CD4-positive, alpha-beta T cell treated with Interleukin-15 for 4 hours (primary cell): Measurements from ENCODE around the gene CCL23.
"Not testable (repeated sequence)": the region's sequence is repeated elsewhere in the genome, so short reads cannot be mapped to it uniquely, and the experiment has no call there.

Source experiments
- DNase-seq: peaks from one replicate; pipeline ENCODE4 v3.0.0-alpha.2; 2020; ENCODE audit warnings: low spot score

The CCL23 gene

DNA sequence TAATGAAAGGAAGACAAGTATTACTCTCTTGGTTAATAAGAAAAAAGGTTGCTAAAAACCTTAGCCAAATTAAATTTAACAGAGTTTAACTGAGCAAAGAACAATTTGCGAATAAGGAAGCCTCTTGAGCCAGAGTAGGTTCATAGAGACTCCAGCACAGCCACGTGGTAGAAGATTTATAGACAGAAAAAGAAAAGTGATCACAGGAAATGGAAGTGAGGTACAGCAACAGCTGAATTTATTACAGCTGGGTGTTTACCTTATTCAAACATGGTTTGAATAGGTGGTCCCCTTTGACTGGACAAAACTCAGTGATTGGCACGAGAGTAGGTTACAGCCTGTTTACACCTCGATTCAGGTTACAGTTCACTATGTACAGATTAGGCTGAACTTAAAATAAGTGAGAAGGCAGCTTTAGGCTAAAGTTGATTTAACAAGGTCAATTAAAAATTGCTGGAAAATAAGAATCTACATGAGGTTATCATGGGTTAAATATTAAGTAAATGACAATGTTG lies 13.1 kb downstream of the CCL23 start:
- no peak for DNase-seq

DNA sequence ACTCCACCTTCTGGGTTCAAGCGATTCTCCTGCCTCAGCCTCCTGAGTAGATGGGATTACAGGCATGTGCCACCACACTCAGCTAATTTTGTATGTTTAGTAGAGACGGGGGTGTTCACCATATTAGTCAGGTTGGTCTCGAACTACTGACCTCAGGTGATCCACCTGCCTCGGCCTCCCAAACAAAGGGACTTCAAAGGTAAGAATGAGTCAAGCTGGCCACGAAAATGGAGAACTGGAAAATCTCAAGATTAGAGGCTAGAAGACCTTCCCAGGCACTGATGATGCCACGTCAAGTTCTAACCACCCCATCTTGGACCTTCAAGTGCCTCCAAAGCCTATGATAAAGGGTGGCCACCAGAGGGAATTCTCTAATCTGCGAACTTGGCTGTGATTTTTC lies 15.1 kb downstream of the CCL23 start:
- no peak for DNase-seq

DNA sequence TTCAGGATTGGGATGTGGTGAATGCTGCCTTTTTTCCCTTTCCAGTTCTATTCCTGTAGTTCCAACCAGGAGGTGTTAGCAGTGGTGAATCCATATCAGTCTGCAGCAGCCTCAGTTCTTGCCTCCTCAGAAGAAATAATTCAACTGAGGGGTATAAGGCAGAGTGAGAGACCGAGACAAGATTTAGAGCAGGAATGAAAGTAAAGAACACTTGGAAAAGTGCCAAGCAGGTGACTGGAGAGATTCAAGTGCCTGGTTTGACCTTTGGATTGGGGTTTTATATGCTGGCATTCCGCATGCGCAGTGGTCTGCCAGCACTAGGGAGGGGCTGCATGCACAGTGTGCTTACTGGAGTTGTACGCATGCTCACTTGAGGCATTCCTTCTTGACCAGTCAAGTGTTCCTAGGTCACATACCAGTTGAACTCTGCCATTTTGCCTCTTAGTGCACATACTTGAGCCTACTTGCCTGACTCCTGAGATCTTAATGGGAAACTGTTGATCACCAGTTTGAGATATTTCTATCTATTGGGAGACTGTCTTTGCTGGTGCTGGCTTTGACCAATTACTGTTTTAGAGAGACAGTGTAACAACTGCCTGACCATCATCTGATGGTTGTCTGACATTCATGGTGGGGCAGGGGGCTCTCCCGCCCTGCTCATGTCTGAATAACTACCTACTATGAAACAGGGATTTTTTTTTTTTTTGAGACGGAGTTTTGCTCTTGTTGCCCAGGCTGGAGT lies 15.7 kb downstream of the CCL23 start:
- no peak for DNase-seq

DNA sequence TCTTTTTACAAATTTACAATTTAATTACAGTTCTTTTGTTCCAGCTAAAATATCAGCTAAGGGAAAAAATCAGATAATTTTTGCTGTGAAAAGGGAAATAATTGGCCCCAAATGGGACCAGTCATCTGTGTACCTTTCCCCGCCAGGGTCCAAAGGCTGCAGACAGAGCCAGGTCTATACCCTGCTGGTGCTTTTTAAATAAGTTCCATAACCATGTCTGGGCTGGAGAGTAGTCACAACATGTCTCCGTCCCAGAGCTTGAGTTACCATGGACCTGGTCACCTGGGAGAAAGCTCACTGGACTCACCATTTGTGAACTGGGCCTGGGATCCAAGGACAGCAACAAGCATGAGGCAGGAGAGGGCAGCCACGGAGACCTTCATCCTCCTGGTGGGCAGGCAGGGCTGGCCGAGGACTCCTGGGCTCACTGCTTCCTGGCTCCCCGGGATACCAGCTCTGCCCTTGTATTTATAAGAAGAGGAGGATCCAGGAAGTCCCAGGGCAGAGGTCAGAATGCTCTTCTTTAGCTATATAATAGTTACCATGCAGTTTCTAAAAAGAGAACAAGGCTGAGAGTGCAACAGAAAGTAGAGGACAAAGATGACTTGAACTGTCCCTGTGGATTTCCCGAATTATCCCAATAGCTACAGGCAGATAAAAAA lies 16.5 kb downstream of the CCL23 start, which contains the start of gene CCL15:
Gene CCL15, minus strand, starts transcription at position 444 of the 662 bp plus-strand sequence. Its CDS starts 61 bp downstream, at position 383.
- DNase-seq = no peak

DNA sequence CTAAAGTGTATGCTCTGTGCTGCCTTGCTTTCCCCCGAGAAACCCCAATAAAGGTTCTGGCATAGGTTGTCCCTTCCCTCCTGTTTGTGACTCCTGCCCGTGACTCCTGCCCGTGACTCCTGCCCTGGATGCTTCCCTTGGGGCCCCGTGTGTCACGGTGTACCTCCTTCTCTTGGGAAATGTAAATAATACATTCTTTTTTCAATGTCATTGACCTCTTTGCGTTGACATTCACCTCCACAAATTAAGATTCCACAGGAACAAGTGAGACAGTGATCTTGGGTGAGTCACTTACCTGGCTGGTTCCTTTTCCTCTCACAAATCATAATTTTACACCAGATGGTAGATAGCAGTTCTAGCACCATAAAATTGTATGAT lies 17.1 kb downstream of the CCL23 start:
- no peak for DNase-seq

DNA sequence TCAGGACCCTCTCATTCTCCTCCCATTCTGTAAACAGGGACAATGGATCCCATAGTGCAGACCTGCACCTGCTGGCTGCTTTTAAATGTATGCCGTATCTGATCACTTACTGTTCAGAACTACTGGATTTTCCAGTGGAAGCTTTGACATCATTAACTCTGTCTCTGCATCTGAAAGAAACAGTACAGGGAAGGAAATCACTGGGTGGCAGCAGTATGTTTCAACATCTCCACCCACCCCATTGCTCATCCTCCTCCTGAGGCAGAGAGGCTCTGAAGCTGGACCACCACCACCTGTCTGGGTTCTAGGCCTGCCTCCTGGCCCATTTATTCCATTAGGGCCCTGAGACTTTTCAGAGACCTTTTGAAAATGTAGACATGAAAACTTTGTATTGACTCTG lies 19.0 kb downstream of the CCL23 start:
- DNase-seq = no peak

DNA sequence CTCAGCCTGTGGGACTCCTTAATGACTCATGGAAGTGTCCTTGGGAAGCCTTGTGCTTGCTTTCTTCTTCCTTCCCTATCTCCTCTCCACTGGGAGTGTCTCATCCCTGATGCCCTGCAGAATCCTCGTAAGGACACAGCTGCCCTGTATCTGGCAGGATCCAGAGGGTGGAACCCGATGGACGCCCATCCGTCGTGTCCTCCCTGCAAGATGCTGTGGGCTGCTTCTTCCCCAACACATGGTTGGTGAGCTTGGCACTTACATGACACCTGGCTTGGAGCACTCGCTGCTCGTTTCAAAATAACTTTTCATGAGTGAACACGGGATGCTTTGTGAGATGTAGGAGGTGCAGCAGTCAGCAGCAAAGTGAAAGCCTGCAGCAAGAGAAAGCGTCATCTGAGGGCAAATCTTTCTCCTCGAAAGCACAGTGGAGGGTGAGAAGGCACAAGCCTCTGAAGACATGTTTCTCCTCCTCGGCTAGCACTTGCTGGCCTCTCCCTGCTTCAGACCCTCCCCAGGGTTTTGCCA lies 19.7 kb downstream of the CCL23 start:
- no peak for DNase-seq

DNA sequence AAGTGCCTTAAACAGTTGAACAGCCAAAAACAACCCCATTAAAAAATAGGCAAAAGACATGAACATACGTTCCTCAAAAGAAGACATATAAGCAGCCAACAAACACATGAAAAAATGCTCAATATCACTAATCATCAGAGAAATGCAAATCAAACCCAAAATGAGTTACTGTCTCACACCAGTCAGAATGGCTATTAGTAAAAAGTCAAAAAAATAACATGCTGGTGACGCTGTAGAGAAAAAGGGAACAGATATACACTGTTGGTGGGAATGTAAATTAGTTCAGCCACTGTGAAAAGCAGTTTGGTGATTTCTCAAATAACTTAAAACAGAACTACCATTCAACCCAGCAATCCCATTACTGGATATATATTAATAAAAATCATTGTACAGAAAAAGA lies 22.4 kb downstream of the CCL23 start:
- not testable (repeated sequence) for DNase-seq

DNA sequence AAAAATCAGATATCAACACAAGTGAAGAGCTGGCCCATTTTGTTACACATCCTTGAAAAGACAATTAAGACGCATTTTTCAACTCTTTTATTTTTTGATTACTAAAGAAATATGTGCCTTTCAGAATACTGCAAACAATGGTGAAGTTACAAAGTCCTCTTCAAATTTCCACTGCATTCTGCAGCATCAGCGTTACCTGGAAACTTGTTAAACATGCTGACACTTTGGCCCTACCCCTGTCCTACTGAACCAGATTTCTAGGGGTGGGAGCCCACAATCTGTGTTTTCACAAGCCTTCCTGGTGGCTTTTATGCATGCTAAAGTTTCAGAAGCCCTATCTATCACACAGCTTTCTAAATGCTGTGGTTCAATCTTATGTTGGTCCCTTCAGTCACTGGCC lies 26.7 kb downstream of the CCL23 start:
- no peak for DNase-seq

DNA sequence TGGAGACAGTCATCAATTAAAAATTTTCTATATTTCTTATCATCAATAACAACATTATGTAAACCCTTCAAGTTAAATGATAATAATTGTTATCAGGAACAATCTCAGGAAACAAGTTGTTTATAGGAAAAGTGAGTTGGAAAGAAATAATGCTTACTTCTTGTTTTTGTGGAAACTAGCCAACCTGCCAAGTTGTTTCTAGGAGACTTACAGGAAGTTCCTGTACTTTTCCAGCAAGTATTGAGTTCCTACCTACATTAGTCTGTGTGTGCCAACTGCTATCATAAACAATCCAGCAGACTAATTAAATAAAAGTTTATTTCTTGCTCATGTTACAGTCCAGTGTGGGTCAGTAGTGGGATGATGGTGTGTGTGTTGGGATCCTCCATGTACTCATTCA lies 29.6 kb downstream of the CCL23 start:
- DNase-seq = no peak

DNA sequence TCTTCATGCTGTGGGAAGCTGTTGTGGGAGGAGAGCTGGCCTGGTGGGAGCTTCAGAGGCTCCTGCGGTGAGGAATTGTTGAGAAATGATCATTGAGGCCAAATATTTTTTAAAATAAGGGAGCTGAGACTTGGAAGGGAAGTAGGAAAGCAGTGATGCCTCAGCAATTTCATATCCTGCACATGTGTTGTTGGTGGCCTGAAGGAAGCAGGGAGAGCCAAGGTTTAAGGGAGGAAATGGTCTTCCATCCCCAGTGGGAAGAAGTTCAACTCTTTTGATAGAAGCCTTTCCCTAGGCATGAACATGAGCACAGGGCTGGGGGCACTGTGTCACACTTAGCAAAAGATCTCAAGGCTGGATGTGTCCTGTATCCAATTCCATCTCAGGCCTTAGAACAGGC lies 31.1 kb downstream of the CCL23 start, which contains the start of gene CCL14:
Gene CCL14, minus strand, starts transcription at position 87 of the 400 bp plus-strand sequence. Its CDS starts 80 bp downstream, at position 7.
- no peak for DNase-seq

DNA sequence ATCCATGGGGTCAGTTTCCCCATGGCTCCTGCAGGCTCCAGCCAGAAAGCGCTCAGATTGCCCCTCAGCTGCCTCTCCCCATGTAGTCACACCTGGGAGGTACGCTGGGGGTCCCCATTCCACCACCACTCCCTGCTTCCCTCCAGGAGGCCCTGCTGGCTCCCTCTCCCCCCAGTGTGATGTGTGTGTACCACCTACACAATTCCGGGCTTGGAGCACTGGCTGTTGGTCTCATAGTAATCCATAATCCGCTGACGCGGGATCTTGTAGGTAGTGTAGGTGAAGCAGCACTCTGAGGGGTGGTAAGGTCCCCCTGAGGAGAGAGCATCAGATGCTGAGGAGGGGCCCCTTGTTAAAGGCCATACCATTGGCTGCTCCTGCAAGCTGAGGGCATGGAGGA lies 33.6 kb downstream of the CCL23 start:
- no peak for DNase-seq

DNA sequence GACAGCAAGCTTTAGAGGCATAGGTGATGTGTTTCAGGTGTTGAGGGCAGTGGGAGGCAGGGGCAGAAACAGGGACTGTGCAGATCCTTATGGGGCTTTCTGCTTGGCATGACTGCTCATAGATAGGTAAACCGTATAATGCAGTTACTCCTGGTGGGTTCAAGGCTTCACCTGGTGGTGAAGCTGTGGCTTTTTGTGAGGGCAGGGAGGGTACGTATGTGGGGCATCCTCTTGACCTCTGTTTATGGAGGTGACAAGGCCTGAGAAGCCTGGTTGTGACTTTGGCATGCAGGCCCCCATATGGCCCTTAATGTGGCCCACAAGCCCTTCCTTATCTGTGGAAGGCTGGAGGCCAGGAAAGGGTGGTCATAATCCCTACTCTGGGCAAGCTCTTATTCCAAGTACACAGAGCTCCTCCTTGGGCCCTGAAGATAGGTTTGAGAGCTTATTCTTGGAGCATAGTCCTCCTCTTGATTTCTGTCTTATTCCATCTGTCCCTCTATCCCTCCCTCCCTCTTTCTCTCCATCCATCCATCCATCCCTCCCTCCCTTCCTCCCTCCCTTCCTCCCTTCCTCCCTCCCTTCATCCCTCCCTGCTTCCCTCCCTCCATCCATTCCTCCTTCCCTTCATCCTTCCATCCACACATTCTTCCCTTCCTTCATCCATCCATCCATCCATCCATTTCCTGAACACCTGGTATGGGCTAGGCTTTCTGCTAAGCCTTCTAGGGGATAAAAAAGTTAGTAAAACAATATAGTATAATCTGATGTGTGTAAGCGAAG lies 35.2 kb downstream of the CCL23 start:
- DNase-seq = no peak

DNA sequence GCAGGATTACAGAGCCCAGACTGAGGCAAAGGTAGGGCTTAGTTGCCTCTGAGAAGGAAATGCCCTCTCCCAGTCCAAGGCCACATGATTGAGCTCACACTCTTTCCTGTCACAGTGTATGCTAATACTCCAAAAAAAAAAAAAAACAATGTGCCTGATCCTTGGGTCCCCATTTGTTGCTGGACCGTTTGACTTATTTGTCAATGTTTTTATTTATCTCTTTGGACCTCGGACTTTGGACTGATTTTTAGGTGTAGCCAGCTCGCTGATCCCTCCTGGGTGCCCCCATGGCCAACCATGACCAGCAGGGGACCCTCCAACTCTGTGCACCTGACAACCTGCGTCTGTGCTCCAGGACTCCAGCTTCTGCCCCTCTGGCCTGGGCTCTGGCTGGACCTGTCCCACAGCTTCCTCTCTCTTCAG lies 35.9 kb downstream of the CCL23 start:
- DNase-seq = no peak

DNA sequence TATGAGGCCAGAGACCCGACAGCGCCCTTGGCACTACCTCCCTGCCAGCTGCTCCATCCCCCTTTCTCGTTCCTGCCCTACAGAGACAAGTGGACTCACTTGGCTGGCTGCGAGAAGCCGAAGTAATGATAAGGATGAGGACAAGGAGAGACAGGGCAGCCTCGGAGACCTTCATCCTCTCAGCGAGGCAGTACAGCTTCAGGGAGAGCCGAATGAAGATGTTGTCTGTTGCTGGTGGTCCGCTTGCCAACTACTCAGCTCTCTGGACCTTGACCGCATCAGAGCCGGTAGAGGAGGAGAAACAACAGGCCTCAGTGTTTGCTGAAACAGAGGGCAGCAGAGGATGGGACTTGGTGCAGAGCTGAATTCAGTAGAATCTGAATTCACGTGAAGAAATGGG lies 36.5 kb downstream of the CCL23 start, which contains the start of gene CCL16:
Gene CCL16, minus strand, starts transcription at position 252 of the 400 bp plus-strand sequence. Its CDS starts 77 bp downstream, at position 175.
- DNase-seq = no peak

DNA sequence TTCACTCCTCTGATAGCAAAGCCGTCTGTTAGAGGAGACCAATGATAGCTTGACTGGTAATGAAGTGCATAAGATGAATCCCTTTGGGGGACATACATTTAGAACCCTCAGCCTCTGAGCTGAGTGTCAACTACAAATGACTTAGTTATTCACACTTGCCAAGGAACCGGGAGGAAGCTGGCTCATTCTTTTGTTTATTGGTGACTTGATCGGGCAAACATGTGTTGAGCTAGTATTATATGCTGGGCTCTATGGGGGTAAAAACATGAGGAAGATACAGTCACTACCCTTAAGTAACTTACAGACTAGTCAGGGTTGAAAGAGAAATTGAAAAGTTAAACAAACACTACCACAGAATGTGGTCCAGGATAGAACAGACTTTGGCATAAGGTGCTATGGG lies 39.4 kb downstream of the CCL23 start:
- no peak for DNase-seq

DNA sequence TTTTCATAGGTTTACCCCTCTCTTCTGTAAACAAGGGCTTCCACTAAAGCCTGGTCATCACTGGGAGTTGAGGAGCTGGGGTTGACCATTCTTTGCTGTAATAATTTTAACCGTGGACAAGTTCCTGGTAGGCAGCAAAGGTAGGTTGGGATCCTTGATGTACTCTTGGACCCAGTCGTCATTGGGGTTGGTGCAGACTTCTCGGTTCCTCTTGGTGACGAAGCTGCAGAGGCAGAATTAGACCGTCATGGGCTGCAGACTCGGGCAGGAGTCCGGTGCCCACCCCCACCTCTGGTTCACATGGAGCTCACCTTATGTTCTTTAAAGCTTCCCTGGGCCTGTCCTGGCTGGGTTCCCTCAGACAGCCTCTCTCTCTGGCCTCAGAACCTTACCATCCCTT lies 40.3 kb downstream of the CCL23 start:
- no peak for DNase-seq

DNA sequence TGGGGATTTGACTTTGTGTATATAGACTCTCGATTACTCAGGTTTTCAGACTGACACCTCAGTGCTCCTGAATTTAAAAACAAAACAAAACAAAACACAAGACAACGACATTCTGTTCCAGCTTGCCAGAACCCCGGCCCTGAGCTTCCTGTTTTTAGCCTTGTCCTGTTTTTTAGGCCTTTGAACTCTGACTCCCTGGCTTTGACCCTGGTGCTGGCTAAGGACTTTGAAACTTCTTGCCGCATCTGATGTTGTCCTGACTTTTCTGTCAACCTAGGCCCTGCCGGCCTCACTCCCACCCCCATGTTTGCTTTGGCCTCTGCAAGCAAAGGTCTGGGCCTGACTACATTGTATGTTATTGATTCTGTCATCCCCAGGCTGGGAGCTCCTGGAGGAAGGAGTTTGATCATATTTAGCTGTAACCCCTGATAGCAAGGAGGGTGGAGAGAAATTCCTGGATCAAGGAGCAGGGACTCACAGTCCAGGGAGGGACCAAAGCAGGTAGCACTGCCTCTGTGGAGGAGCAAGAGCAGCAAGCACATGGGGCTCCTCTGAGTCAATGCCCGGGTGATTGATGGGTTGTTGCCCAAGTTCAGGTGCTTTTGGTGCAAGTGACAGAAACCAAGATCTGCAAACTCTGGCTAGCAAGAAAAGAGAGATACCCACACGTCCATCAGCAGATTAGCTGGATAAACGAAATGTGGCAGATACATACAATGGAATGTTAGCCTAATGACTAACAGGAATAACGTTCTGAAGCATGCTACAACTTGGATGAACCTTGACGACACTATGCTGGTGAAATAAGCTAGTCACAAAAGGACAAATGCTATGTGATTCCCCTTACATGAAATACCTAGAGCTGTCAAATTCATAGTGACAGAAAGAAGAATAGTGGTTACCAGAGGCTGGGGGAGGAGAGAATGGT lies 44.2 kb downstream of the CCL23 start:
- DNase-seq = no peak

DNA sequence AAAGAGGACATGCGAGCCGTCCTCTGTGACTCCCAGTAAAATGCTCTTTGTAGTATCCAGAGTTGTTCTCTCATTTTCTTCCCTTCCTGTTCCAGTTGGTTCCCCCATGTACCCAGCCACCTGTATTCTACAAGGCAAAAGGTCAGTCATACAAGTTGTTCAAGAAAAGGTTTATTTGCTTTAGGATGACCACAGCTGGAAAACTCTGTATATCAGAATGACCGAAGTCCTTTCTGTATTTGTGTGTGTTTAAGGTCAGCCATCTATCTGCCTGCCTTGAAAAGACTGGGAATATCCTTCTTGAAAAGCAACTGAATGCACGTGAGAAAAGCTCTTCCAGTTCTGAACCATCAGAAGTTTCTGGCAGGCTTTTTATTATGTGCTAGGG lies 44.8 kb downstream of the CCL23 start:
- no peak for DNase-seq

DNA sequence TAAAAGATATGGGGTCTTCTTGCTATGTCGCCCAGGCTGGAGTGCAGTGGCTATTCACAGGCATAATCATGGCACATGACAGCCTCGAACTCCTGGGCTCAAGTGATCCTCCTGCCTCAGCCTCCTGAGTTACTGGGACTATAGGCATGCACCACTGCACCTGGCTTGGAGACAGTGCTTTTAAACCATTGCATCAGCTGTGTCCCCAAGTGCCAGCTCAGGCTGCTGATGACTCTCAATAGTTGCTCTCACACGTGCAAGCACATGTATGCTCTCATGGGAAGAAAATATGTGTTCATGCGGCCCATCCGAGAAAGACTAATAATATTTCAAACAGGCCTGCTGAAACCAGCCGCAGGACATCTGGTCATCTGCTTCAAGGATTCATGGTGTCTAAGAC lies 45.2 kb downstream of the CCL23 start:
- DNase-seq = no peak

DNA sequence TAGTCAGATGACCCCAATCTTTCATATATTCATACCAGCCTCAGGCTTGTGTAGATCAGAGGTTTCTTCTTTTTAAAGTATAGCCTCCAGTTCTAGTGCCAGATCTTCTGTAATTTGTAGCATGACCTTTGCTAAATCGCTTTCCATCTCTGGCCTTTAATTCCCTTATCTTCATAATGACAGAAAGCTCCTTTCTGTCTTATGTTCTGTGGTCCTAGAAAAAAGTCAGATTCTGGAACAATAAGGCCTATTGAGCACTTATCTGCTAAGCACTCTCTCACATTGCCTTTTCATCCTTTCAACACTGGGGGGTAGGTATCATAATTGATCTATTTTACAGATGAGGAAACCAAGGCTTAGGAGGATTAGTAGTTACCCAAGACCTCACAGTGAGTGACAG lies 45.7 kb downstream of the CCL23 start:
- no peak for DNase-seq
